Liver (tissue), 9 donors: ENCODE data around the gene MEF2D. TPM values are rescaled to one million over a fixed set of nuclear protein-coding genes. Genes with fewer than 3 reads are reported as not detected.

Experiments
- DNase-seq: peaks from one replicate; pipeline ENCODE4 v3.0.0-alpha.2; 2017; ENCODE audit warnings: low spot score
- H3K27ac ChIP-seq, 2 donors: one replicate each; pipeline ENCODE4 v1.7.0; 2013; ENCODE audit warnings: inconsistent platforms in 2 of 2, low read length in 2 of 2, control low read depth in 1 of 2, low read depth in 1 of 2, mild to moderate bottlenecking in 1 of 2
- H3K27me3 ChIP-seq, 4 donors: one replicate each; pipeline versions ENCODE4 v1.6.1 to v1.7.0; 2013; ENCODE audit warnings: low read length in 3 of 4, inconsistent platforms in 1 of 4, mild to moderate bottlenecking in 1 of 4, moderate library complexity in 1 of 4; ENCODE audit not compliant: control insufficient read depth in 4 of 4, insufficient read depth in 4 of 4
- H3K36me3 ChIP-seq, 4 donors: one replicate each; pipeline versions ENCODE4 v1.6.1 to v1.7.0; 2013; ENCODE audit warnings: low read length in 3 of 4, mild to moderate bottlenecking in 3 of 4, low read depth in 1 of 4, moderate library complexity in 1 of 4; ENCODE audit not compliant: control insufficient read depth in 4 of 4, insufficient read depth in 3 of 4
- H3K4me1 ChIP-seq, 4 donors: one replicate each; pipeline versions ENCODE4 v1.6.1 to v1.7.0; 2013; ENCODE audit warnings: low read length in 3 of 4, mild to moderate bottlenecking in 3 of 4, moderate library complexity in 1 of 4; ENCODE audit not compliant: control insufficient read depth in 4 of 4, insufficient read depth in 4 of 4
- H3K4me3 ChIP-seq, 3 donors: one replicate each; pipeline versions ENCODE4 v1.6.1 to v1.7.0; 2013; ENCODE audit warnings: low read length in 3 of 3, control low read depth in 1 of 3, low read depth in 1 of 3, mild to moderate bottlenecking in 1 of 3
- H3K9ac ChIP-seq, 2 donors: one replicate each; pipeline ENCODE4 v1.7.0; 2013; ENCODE audit warnings: low read length in 2 of 2, mild to moderate bottlenecking in 2 of 2, moderate library complexity in 2 of 2, control low read depth in 1 of 2, low read depth in 1 of 2
- H3K9me3 ChIP-seq, 4 donors: one replicate each; pipeline versions ENCODE4 v1.6.1 to v1.7.0; 2013; ENCODE audit warnings: low read length in 3 of 4; ENCODE audit not compliant: control insufficient read depth in 4 of 4
- ATF3 ChIP-seq: IDR thresholded peaks from 2 replicates; pipeline ENCODE4 v1.6.1; 2016; ENCODE audit warnings: antibody characterized with exemption
- CTCF ChIP-seq: fragments of 150-350 bp; IDR thresholded peaks from 2 replicates; pipeline ENCODE4 v1.5.1; 2017; ENCODE audit warnings: improper control_type of control experiment, low read depth, low read length; ENCODE audit not compliant: missing input control
- EGR1 ChIP-seq, 2 donors: IDR thresholded peaks; 2 replicates each; pipeline ENCODE4 v1.6.1; 2016 to 2018; ENCODE audit warnings: antibody characterized with exemption in 2 of 2, low read depth in 2 of 2
- FOXA1 ChIP-seq: IDR thresholded peaks from 2 replicates; pipeline ENCODE4 v1.6.1; 2016; ENCODE audit warnings: antibody characterized with exemption
- GABPA ChIP-seq, 2 donors: IDR thresholded peaks in 1 of 2; conservative IDR thresholded peaks in 1 of 2; 2 replicates each; pipeline ENCODE4 v1.6.1; 2016; ENCODE audit warnings: antibody characterized with exemption in 2 of 2, mild to moderate bottlenecking in 1 of 2, moderate library complexity in 1 of 2
- HNF4A ChIP-seq, 2 donors: conservative IDR thresholded peaks; 2 replicates each; pipeline ENCODE4 v1.6.1; 2016; ENCODE audit warnings: antibody characterized with exemption in 2 of 2, mild to moderate bottlenecking in 2 of 2
- HNF4G ChIP-seq: IDR thresholded peaks from 2 replicates; pipeline ENCODE4 v1.6.1; 2016; ENCODE audit warnings: antibody characterized with exemption
- JUND ChIP-seq, 2 donors: IDR thresholded peaks; 2 replicates each; pipeline ENCODE4 v1.6.1; 2016; ENCODE audit warnings: antibody characterized with exemption in 2 of 2
- MAX ChIP-seq: IDR thresholded peaks from 2 replicates; pipeline ENCODE4 v1.6.1; 2016; ENCODE audit warnings: antibody characterized with exemption
- NR2F2 ChIP-seq: IDR thresholded peaks from 2 replicates; pipeline ENCODE4 v1.6.1; 2016; ENCODE audit warnings: antibody characterized with exemption
- RAD21 ChIP-seq, 2 donors: IDR thresholded peaks; 2 replicates each; pipeline ENCODE4 v1.6.1; 2016; ENCODE audit warnings: antibody characterized with exemption in 2 of 2, mild to moderate bottlenecking in 2 of 2
- REST ChIP-seq: IDR thresholded peaks from 2 replicates; pipeline ENCODE4 v1.6.1; 2016; ENCODE audit warnings: antibody characterized with exemption, mild to moderate bottlenecking
- RXRA ChIP-seq, 2 donors: IDR thresholded peaks; 2 replicates each; pipeline ENCODE4 v1.6.1; 2017 to 2018; ENCODE audit warnings: antibody characterized with exemption in 2 of 2, mild to moderate bottlenecking in 1 of 2
- SP1 ChIP-seq: IDR thresholded peaks from 2 replicates; pipeline ENCODE4 v1.6.1; 2018; ENCODE audit warnings: antibody characterized with exemption, mild to moderate bottlenecking
- TAF1 ChIP-seq: conservative IDR thresholded peaks from 2 replicates; pipeline ENCODE4 v1.6.1; 2016; ENCODE audit warnings: antibody characterized with exemption, mild to moderate bottlenecking
- ZBTB33 ChIP-seq: IDR thresholded peaks from 2 replicates; pipeline ENCODE4 v1.6.1; 2016; ENCODE audit warnings: antibody characterized with exemption
- WGBS: extraction: QIAGEN DNeasy Blood & Tissue Kit; methylation state at CpG from one replicate; pipeline ENCODE4 v1.1.7; 2013; 5-methylcytosine and 5-hydroxymethylcytosine counted together
- polyA plus RNA-seq, 2 donors: library from polyadenylated mRNA; stranded (reverse) in 1 of 2; unstranded in 1 of 2; fragments of 200-250 nt in 1 of 2; fragments of >200 nt in 1 of 2; fragmentation: Nextera tagmentation in 1 of 2; extraction: Ambion mirVana in 1 of 2; gene quantifications; one replicate each; pipeline versions ENCODE4 v1.2.1 to v1.2.3, GENCODE V29; 2013 to 2015
- total RNA-seq, 2 donors: library from RNA; depleted of rRNA; stranded (reverse); fragments of >200 nt; gene quantifications; one replicate each; pipeline ENCODE4 v1.2.3, GENCODE V29; 2014
- donor health status: healthy.
- donor health status: healthy.
- donor health status: healthy.
- donor health status: healthy.
- donor health status: healthy.

The MEF2D gene
- total and polyA plus RNA-seq, 4 donors: 3.4 to 7.6 (median 5.5) TPM

- H3K9ac ChIP-seq: no peak overlapping the region
- no peak for DNase-seq
- no peak overlapping the region for H3K27ac ChIP-seq
- no peaks in the 10 kb centered on the region for H3K9me3 ChIP-seq
- no peaks in the 10 kb centered on the region for H3K36me3 ChIP-seq
- 91% methylated on average over 5 of the region's 5 CpGs for WGBS
- no peak for TF ChIP-seq ZBTB33
- no peak for TF ChIP-seq GABPA (IDR thresholded peaks at IDR 0.05 in 1 of 2, conservative IDR thresholded peaks at IDR 0.05 in 1 of 2)
- no peak for TF ChIP-seq CTCF
- TF ChIP-seq TAF1: no peak
- no peak for TF ChIP-seq NR2F2
- TF ChIP-seq ATF3: no peak
- no peak for TF ChIP-seq HNF4G
- no peak for TF ChIP-seq SP1
- no peak for TF ChIP-seq RAD21 (IDR thresholded peaks at IDR 0.05)
- no peak for TF ChIP-seq MAX
- TF ChIP-seq EGR1 (IDR thresholded peaks at IDR 0.05; ENCODE audit: low read depth in 2 of 2): no peak
- TF ChIP-seq HNF4A (conservative IDR thresholded peaks at IDR 0.05): no peak
- no peak for TF ChIP-seq RXRA (IDR thresholded peaks at IDR 0.05)
- no peak for TF ChIP-seq REST
- no peak for TF ChIP-seq FOXA1
- H3K4me1 ChIP-seq: peaks cover 0 to 2% (median 0%) of the 10 kb centered on the region in 4 donors
- no peaks in the 10 kb centered on the region for H3K27me3 ChIP-seq
- no peak overlapping the region for H3K4me3 ChIP-seq
Measured at GRCh38 chr1:156528231-156528630, 27.7 kb upstream of the MEF2D start.

- TF ChIP-seq REST: no peak
- no peak for TF ChIP-seq JUND (IDR thresholded peaks at IDR 0.05)
- TF ChIP-seq TAF1: no peak
- TF ChIP-seq RXRA (IDR thresholded peaks at IDR 0.05): no peak
- Histone ChIP-seq H3K27ac (no peak overlapping the region), H3K27me3 (no peaks in the 10 kb centered on the region), H3K9me3 (no peaks in the 10 kb centered on the region), H3K36me3 (no peaks in the 10 kb centered on the region), H3K9ac (no peak overlapping the region), H3K4me1 (peaks cover 0 to 2% (median 0%) of the 10 kb centered on the region in 4 donors), H3K4me3 (no peak overlapping the region)
- WGBS: 96% methylated on average over 2 of the region's 2 CpGs
- no peak for DNase-seq
Measured at GRCh38 chr1:156527584-156527983, 27.0 kb upstream of the MEF2D start.
